Pancreas (tissue), 10 donors: ENCODE data around the gene OR52N2. TPM values are rescaled to one million over a fixed set of nuclear protein-coding genes. Genes with fewer than 3 reads are reported as not detected.

Source experiments
- ATAC-seq, 4 donors: fragments of 200-7000 bp; cut with Tn5 transposase; one replicate each; pipeline versions ENCODE4 v1.8.0 to v1.9.1; 2020; ENCODE audit warnings: mild to moderate bottlenecking in 4 of 4, moderate library complexity in 4 of 4
- DNase-seq, 6 donors: peaks; one replicate each; pipeline ENCODE4 v3.0.0-alpha.2; 2020
- FAIRE-seq: peaks from 2 replicates; lab custom pipeline; 2012; peaks lifted over from hg19 to GRCh38; lab: Jason Lieb, UNC
- H3K27ac ChIP-seq, 4 donors: fragments of 200-600 bp; sonication (generic); 1 replicate in 3 of 4; 2 replicates in 1 of 4; pipeline versions ENCODE4 v1.5.0 to v1.8.0; 2020
- H3K27me3 ChIP-seq, 4 donors: fragments of 200-600 bp; one replicate each; pipeline ENCODE4 v1.8.0; 2021
- H3K36me3 ChIP-seq, 3 donors: fragments of 200-600 bp; sonication (generic) in 1 of 3; one replicate each; pipeline versions ENCODE4 v1.5.0 to v1.8.0; 2020 to 2021
- H3K4me1 ChIP-seq, 3 donors: fragments of 200-600 bp; one replicate each; pipeline ENCODE4 v1.8.0; 2021
- H3K4me3 ChIP-seq, 4 donors: fragments of 200-600 bp; sonication (generic) in 2 of 4; one replicate each; pipeline versions ENCODE4 v1.5.0 to v1.8.0; 2020 to 2021
- H3K9me3 ChIP-seq, 4 donors: fragments of 200-600 bp; one replicate each; pipeline ENCODE4 v1.8.0; 2021
- WGBS, 2 donors: extraction: QIAGEN DNeasy Blood & Tissue Kit; methylation state at CpG; one replicate each; pipeline ENCODE4 v1.1.7; 2013; 5-methylcytosine and 5-hydroxymethylcytosine counted together
- intact Hi-C, 3 donors: fragments of 100-400 bp; cut with DNase I; formaldehyde crosslinking; loops; one replicate each; pipeline versions ENCODE4 v1.11.1 to v1.14.2; 2022
- polyA plus RNA-seq, 2 donors: library from polyadenylated mRNA; stranded (reverse); fragments of 200-250 nt; gene quantifications; one replicate each; pipeline ENCODE4 v1.2.3, GENCODE V29; 2013
- total RNA-seq, 6 donors: library from RNA; stranded (reverse); fragmentation: NEBNext Ultra II Directional in 4 of 6; extraction: Animal tissue kit (Norgen Biotek cat#: 25700) in 4 of 6; gene quantifications; one replicate each; pipeline versions ENCODE4 v1.2.1 to v1.2.4, GENCODE V29; 2021 to 2023
- TF ChIP-seq, protein P1 (sequence below), 4 donors: fragments of 200-600 bp; sonication (generic) in 3 of 4; IDR thresholded peaks; one replicate each; pipeline versions ENCODE4 v1.5.0 to v1.8.0; 2021; ENCODE audit warnings: antibody characterized with exemption in 4 of 4
- donor health status: healthy with polysubstance abuse.
- donor health status: DM: no; HTN: no; CAD: no; lungs with moderate emphysema.
- donor health status: DM: no; HTN: no; CAD: no.
- donor health status: control.
- donor health status: control.
- donor health status: Bipolar disorder and iron deficiency.
- donor health status: DM: yes; HTN: yes; CAD: no.
- donor health status: DM: no; HTN: no; CAD: no.
- donor health status: DM: no; HTN: no; CAD: no.
- donor health status: DM: yes; HTN: yes; CAD: no.

Gene OR52N2
- total and polyA plus RNA-seq, 8 donors = 0.19 to 0.31 TPM; not detected in 6

DNA sequence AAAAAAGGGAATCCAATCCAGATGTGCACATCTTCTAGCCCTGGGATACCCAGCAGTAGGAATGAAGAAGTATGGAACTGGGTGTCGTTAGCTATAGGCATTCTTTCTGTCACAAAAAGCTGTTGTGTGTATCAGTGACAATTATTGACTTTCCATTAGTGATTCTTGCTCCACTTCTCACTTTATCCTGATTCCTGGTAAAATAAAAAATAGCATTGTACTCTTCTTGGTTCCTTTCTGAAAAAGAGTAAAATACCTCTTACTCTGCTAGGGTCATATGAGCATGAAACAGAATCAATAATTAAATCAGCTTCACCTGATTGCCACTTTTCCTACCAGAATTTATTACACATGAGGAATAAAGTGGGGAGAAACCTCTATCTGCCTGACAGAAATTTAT is 33.1 kb downstream of the OR52N2 start, which contains the start of gene OR52E6:
Gene OR52E6 (minus strand): TSS at position 101 of the 400 bp plus-strand sequence. CDS start 0 bp downstream, at position 101.
- FAIRE-seq (no peak), DNase-seq (no peak), ATAC-seq (no peak)
- Histone ChIP-seq H3K36me3 (no peaks in the 10 kb centered on the region), H3K4me3 (no peak within 1 kb of the TSS), H3K4me1 (no peaks in the 10 kb centered on the region), H3K9me3 (no peaks in the 10 kb centered on the region), H3K27me3 (peaks cover 0 to 8% (median 3%) of the 10 kb centered on the region in 4 donors), H3K27ac (no peak within 1 kb of the TSS)
- 19 to 37% methylated on average over 1 of the region's 1 CpG for WGBS, 2 donors
- TF ChIP-seq, protein P1, sequence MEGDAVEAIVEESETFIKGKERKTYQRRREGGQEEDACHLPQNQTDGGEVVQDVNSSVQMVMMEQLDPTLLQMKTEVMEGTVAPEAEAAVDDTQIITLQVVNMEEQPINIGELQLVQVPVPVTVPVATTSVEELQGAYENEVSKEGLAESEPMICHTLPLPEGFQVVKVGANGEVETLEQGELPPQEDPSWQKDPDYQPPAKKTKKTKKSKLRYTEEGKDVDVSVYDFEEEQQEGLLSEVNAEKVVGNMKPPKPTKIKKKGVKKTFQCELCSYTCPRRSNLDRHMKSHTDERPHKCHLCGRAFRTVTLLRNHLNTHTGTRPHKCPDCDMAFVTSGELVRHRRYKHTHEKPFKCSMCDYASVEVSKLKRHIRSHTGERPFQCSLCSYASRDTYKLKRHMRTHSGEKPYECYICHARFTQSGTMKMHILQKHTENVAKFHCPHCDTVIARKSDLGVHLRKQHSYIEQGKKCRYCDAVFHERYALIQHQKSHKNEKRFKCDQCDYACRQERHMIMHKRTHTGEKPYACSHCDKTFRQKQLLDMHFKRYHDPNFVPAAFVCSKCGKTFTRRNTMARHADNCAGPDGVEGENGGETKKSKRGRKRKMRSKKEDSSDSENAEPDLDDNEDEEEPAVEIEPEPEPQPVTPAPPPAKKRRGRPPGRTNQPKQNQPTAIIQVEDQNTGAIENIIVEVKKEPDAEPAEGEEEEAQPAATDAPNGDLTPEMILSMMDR (IDR thresholded peaks at IDR 0.05) = no peak
- intact Hi-C loops = no loop called here

DNA sequence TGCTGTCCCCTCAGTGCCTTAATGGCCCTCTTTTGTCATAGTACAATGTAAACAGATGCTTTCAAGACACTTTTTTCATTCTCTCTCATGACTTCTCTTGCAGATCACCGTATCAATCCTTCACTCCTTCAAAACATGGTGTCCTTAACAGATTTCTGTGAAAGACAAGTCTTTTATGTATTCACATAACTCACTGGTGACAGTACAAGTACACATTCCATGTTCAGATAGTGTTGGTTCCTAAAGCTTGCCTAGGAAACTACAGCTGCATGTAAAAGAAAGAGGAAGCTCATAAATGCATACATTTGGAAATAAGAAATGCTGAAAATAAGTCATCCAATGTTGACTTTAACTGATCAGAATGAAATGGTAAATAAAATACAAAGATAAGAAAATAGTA is 38.0 kb downstream of the OR52N2 start:
- intact Hi-C loops = no loop called here
- WGBS, 2 donors = 46 to 57% methylated on average over 1 of the region's 1 CpG
- FAIRE-seq = no peak

GRCh38 chr11:5847711-5848110 is 39.0 kb downstream of the OR52N2 start:
- intact Hi-C loops = no loop called here
- FAIRE-seq = no peak
- Histone ChIP-seq H3K27me3 (no peaks in the 10 kb centered on the region), H3K9me3 (no peaks in the 10 kb centered on the region), H3K36me3 (no peaks in the 10 kb centered on the region), H3K4me3 (no peak overlapping the region), H3K27ac (no peak overlapping the region), H3K4me1 (no peaks in the 10 kb centered on the region)
- TF ChIP-seq, protein P1 (IDR thresholded peaks at IDR 0.05) = no peak
- no peak for DNase-seq
- ATAC-seq = no peak

More for the DNA sequence above, 38.0 kb downstream of the OR52N2 start:
- Histone ChIP-seq H3K4me3 (no peak overlapping the region), H3K9me3 (no peaks in the 10 kb centered on the region), H3K4me1 (no peaks in the 10 kb centered on the region), H3K27ac (no peak overlapping the region), H3K27me3 (no peaks in the 10 kb centered on the region), H3K36me3 (no peaks in the 10 kb centered on the region)
- ATAC-seq (no peak), DNase-seq (no peak)
- TF ChIP-seq, protein P1 (IDR thresholded peaks at IDR 0.05) = no peak

GRCh38 chr11:5851002-5851401 is 42.3 kb downstream of the OR52N2 start:
- no peak for DNase-seq

GRCh38 chr11:5857590-5857989 is 48.9 kb downstream of the OR52N2 start, which contains the start of gene OR52E8:
OR52E8 (minus strand) TSS chr11:5857690; CDS start chr11:5857690, 0 bp downstream.
- no peaks in the 10 kb centered on the region for H3K4me1 ChIP-seq
- no peak for FAIRE-seq
- WGBS, 2 donors = 78 to 88% methylated on average over 3 of the region's 3 CpGs
- ATAC-seq = no peak
- no peaks in the 10 kb centered on the region for H3K27me3 ChIP-seq
- no peaks in the 10 kb centered on the region for H3K9me3 ChIP-seq
- DNase-seq = no peak
- H3K27ac ChIP-seq = no peak within 1 kb of the TSS
- TF ChIP-seq, protein P1 (IDR thresholded peaks at IDR 0.05) = no peak
- no peak within 1 kb of the TSS for H3K4me3 ChIP-seq
- no peaks in the 10 kb centered on the region for H3K36me3 ChIP-seq
- intact Hi-C loops = no loop called here

More at GRCh38 chr11:5851002-5851401, 42.3 kb downstream of the OR52N2 start:
- H3K4me1 ChIP-seq = no peaks in the 10 kb centered on the region
- FAIRE-seq (no peak), ATAC-seq (no peak)
- H3K4me3 ChIP-seq = no peak overlapping the region
- no peaks in the 10 kb centered on the region for H3K27me3 ChIP-seq
- TF ChIP-seq, protein P1 (IDR thresholded peaks at IDR 0.05) = no peak
- 56 to 81% methylated on average over 1 of the region's 1 CpG for WGBS, 2 donors
- no peaks in the 10 kb centered on the region for H3K9me3 ChIP-seq
- no peaks in the 10 kb centered on the region for H3K36me3 ChIP-seq
- H3K27ac ChIP-seq = no peak overlapping the region
- intact Hi-C loops = no loop called here
